Measurements from ENCODE around the gene FKBP9. TPM values are rescaled to one million over a fixed set of nuclear protein-coding genes. Genes with fewer than 3 reads are reported as not detected.

The FKBP9 gene
- total RNA-seq, 1 donor from 2014 or later = 113 TPM

DNA sequence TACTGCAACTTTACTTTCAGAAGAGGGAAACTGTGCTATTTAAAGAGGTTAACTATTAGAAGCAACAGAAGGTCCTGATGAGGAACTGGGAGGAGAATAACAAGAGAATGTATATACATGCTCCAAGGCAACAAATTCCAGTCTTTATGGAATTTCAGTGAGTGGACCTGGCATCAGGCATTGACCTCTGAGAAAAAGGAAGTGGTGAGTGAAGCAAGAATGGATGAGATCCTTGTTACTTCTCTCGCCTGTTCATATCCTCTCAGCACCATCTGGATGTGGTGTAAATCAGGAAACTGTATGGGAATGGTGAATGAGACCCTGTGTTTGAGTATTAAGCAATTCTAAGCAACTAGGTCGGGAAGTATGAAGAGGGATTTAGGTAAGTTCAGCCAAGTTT is 35.3 kb upstream of the FKBP9 start:
- H3K36me3 ChIP-seq = peaks cover 63% of the 10 kb centered on the region
- TF ChIP-seq, protein P1, sequence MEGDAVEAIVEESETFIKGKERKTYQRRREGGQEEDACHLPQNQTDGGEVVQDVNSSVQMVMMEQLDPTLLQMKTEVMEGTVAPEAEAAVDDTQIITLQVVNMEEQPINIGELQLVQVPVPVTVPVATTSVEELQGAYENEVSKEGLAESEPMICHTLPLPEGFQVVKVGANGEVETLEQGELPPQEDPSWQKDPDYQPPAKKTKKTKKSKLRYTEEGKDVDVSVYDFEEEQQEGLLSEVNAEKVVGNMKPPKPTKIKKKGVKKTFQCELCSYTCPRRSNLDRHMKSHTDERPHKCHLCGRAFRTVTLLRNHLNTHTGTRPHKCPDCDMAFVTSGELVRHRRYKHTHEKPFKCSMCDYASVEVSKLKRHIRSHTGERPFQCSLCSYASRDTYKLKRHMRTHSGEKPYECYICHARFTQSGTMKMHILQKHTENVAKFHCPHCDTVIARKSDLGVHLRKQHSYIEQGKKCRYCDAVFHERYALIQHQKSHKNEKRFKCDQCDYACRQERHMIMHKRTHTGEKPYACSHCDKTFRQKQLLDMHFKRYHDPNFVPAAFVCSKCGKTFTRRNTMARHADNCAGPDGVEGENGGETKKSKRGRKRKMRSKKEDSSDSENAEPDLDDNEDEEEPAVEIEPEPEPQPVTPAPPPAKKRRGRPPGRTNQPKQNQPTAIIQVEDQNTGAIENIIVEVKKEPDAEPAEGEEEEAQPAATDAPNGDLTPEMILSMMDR (IDR thresholded peaks at IDR 0.05) = no peak

DNA sequence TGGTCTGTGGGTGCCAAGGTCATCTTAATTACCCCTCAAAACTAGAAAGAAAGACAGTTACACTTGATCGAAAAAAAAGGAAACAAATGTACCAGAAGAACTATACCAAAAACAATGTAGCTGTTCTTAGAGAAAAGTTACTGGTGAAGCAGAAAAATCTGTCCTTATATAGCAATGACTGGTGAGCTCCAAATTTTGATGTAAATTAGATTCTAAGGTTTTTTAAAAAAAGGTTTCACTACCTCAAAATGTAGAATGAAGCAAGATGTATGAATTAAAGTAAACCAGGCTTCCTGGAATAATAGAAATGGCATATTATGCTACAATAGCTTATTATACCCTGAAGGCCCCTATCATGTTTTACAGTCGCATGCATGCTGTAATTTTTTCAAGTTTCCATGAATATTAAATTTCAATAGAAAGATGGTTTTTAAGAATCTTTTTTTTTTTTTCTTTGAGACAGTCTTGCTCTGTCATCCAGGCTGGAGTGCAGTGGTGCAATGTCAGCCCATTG is 28.4 kb upstream of the FKBP9 start:
- intact Hi-C loops (cut with DNase I) = loop anchor here (10.0 kb wide), 1 partner anchor 84 kb away; no protein-coding TSS in a partner anchor
- no peak overlapping the region for H3K4me3 ChIP-seq
- H3K27ac ChIP-seq = no peak overlapping the region
- TF ChIP-seq, protein P1 (IDR thresholded peaks at IDR 0.05) = no peak
- peaks cover 68% of the 10 kb centered on the region for H3K36me3 ChIP-seq
- no peaks in the 10 kb centered on the region for H3K4me1 ChIP-seq
- DNase-seq (no peak), ATAC-seq (no peak)
- H3K27me3 ChIP-seq = no peaks in the 10 kb centered on the region
- H3K9me3 ChIP-seq = no peaks in the 10 kb centered on the region

More for the DNA sequence above, 35.3 kb upstream of the FKBP9 start:
- Histone ChIP-seq H3K4me1 (no peaks in the 10 kb centered on the region), H3K4me3 (no peak overlapping the region), H3K27ac (no peak overlapping the region), H3K9me3 (no peaks in the 10 kb centered on the region), H3K27me3 (no peaks in the 10 kb centered on the region)
- DNase-seq (no peak), ATAC-seq (peak; percentile 49)
- intact Hi-C loops (cut with DNase I) = loop anchor here (10.0 kb wide), 1 partner anchor 77 kb away; no protein-coding TSS in a partner anchor

DNA sequence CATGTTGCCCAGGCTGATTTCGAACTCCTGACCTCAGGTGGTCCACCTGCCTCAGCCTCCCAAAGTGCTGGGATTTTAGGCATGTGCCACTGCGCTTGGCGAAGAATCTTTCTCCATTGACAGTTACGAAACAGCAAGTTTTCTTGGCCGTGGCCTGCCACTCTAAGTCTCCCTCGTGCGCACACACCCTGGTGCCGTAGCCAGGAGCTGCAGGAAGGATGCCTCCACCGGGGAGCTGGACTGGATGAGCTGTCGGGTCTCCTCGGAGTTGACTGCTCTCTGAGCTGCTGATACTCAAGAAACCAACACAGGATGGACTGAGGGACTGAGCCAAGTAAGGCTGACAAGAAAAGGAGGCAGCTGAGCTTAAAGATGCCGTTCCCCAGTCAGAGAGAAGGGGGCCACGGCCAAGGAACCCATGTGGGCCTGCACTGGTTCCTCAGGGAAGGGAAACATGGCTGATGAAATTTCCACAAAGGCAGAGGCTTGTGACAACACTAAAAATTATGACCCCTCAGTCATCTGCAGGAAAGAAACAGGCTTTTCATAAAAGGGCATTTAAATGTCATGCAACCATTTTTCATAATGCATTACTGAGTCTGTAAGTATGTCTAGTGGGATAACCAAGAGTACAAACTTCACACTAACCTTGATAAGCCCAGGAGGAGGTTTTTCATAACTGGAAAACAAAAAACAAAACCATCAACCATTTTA is 27.7 kb upstream of the FKBP9 start:
- peaks cover 61% of the 10 kb centered on the region for H3K36me3 ChIP-seq
- H3K9me3 ChIP-seq = no peaks in the 10 kb centered on the region
- DNase-seq = no peak
- TF ChIP-seq, protein P1 (IDR thresholded peaks at IDR 0.05) = no peak
- intact Hi-C loops (cut with DNase I) = loop anchor here (10.0 kb wide), 1 partner anchor 85 kb away; no protein-coding TSS in a partner anchor
- H3K4me3 ChIP-seq = no peak overlapping the region
- no peak for ATAC-seq
- H3K27me3 ChIP-seq = no peaks in the 10 kb centered on the region
- H3K4me1 ChIP-seq = no peaks in the 10 kb centered on the region
- H3K27ac ChIP-seq = no peak overlapping the region

DNA sequence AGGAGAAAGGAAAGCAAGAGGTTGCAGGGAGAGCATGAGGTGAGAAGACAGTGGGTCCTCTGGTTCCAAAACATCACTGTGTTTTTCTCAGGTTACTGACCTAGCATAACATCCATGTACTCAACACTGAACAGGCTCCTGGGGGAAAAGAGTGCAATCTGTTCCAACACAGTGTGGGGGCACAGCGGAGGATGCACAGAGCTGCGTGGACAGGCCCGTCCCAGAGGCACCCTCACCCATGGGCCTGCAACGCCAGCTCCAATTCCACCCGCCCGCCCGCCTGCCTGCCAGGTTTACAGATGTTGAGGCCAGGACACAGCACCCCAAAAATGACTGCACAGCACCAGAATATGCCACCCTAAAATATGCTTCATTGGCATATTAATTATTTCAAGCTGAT is 26.9 kb upstream of the FKBP9 start:
- Histone ChIP-seq H3K36me3 (peaks cover 61% of the 10 kb centered on the region), H3K9me3 (no peaks in the 10 kb centered on the region), H3K27ac (no peak overlapping the region), H3K27me3 (no peaks in the 10 kb centered on the region), H3K4me1 (no peaks in the 10 kb centered on the region), H3K4me3 (no peak overlapping the region)
- DNase-seq (no peak), ATAC-seq (no peak)
- TF ChIP-seq, protein P1 (IDR thresholded peaks at IDR 0.05) = no peak
- intact Hi-C loops (cut with DNase I) = no loop called here

DNA sequence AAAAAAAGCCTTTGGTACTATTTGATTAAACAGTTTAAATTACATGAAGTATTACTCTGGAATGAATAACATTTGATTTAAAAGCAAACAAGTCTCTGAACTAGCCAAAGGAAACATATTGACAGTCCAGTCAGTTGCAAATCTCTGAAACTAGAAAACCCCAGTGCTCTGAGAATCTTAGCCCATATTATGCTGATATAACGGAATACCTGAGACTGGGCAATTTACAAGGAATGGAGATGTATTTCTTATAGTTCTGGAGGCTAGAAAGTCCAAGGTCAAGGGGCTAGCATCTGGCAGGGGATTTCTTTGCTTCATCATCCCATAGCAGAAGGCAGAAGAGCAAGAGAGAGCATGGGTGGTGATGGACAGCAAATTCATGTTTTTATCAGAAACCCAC is 21.7 kb upstream of the FKBP9 start:
- H3K4me3 ChIP-seq = no peak overlapping the region
- H3K36me3 ChIP-seq = peaks cover 28% of the 10 kb centered on the region
- H3K9me3 ChIP-seq = no peaks in the 10 kb centered on the region
- ATAC-seq (no peak), DNase-seq (no peak)
- TF ChIP-seq, protein P1 (IDR thresholded peaks at IDR 0.05) = no peak
- peaks cover 10% of the 10 kb centered on the region for H3K4me1 ChIP-seq
- no peak overlapping the region for H3K27ac ChIP-seq
- intact Hi-C loops (cut with DNase I) = no loop called here
- H3K27me3 ChIP-seq = no peaks in the 10 kb centered on the region
